ENCODE results near the gene NLRC3. TPM values are rescaled to one million over a fixed set of nuclear protein-coding genes. Genes with fewer than 3 reads are reported as not detected.

The NLRC3 gene
- total RNA-seq, 1 donor = 58.7 TPM

- DNase-seq (ENCODE audit: low read depth in 2 of 3, low spot score in 2 of 3) = no peak
Observed at GRCh38 chr16:3597676-3598075, 20.5 kb upstream of the NLRC3 start.

GRCh38 chr16:3597226-3597625 is 20.0 kb upstream of the NLRC3 start:
- DNase-seq (ENCODE audit: low read depth in 2 of 3, low spot score in 2 of 3) = no peak

- no peak for DNase-seq (ENCODE audit: low read depth in 2 of 3, low spot score in 2 of 3)
Observed at GRCh38 chr16:3596101-3596861, 19.1 kb upstream of the NLRC3 start.

- DNase-seq (ENCODE audit: low read depth in 2 of 3, low spot score in 2 of 3) = no peak
Observed at GRCh38 chr16:3595521-3596021, 18.4 kb upstream of the NLRC3 start.

- DNase-seq (ENCODE audit: low read depth in 2 of 3, low spot score in 2 of 3) = no peak
Observed at GRCh38 chr16:3595110-3595486, 17.9 kb upstream of the NLRC3 start.

- DNase-seq (ENCODE audit: low read depth in 2 of 3, low spot score in 2 of 3) = no peak
Observed at GRCh38 chr16:3594316-3595109, 17.3 kb upstream of the NLRC3 start.

GRCh38 chr16:3592559-3592958 is 15.4 kb upstream of the NLRC3 start:
- no peak for DNase-seq (ENCODE audit: low read depth in 2 of 3, low spot score in 2 of 3)

GRCh38 chr16:3591991-3592390 is 14.8 kb upstream of the NLRC3 start:
- DNase-seq (ENCODE audit: low read depth in 2 of 3, low spot score in 2 of 3) = no peak

- no peak for DNase-seq (ENCODE audit: low read depth in 2 of 3, low spot score in 2 of 3)
Observed at GRCh38 chr16:3591436-3591803, 14.2 kb upstream of the NLRC3 start.

- no peak for DNase-seq (ENCODE audit: low read depth in 2 of 3, low spot score in 2 of 3)
Observed at GRCh38 chr16:3590736-3591435, 13.7 kb upstream of the NLRC3 start.

GRCh38 chr16:3589991-3590701 is 12.9 kb upstream of the NLRC3 start:
- no peak for DNase-seq (ENCODE audit: low read depth in 2 of 3, low spot score in 2 of 3)

GRCh38 chr16:3589441-3589921 is 12.3 kb upstream of the NLRC3 start:
- peak in 1 of 3 donors; percentile 30 for DNase-seq (ENCODE audit: low read depth in 2 of 3, low spot score in 2 of 3)

GRCh38 chr16:3589001-3589400 is 11.8 kb upstream of the NLRC3 start:
- no peak for DNase-seq (ENCODE audit: low read depth in 2 of 3, low spot score in 2 of 3)

GRCh38 chr16:3587547-3588110 is 10.4 kb upstream of the NLRC3 start:
- no peak for DNase-seq (ENCODE audit: low read depth in 2 of 3, low spot score in 2 of 3)

- no peak for DNase-seq (ENCODE audit: low read depth in 2 of 3, low spot score in 2 of 3)
Observed at GRCh38 chr16:3584412-3584811, 7.2 kb upstream of the NLRC3 start.

GRCh38 chr16:3583303-3584038 is 6.3 kb upstream of the NLRC3 start:
- no peak for DNase-seq (ENCODE audit: low read depth in 2 of 3, low spot score in 2 of 3)

GRCh38 chr16:3582276-3583165 is 5.3 kb upstream of the NLRC3 start:
- DNase-seq (ENCODE audit: low read depth in 2 of 3, low spot score in 2 of 3) = no peak

GRCh38 chr16:3581392-3581791 is 4.2 kb upstream of the NLRC3 start:
- no peak for DNase-seq (ENCODE audit: low read depth in 2 of 3, low spot score in 2 of 3)

- DNase-seq (ENCODE audit: low read depth in 2 of 3, low spot score in 2 of 3) = no peak
Observed at GRCh38 chr16:3580686-3581085, 3.5 kb upstream of the NLRC3 start.

All from hematopoietic multipotent progenitor cell (in vitro differentiated cells).